GM12801 (cell line): ENCODE results near the gene SHMT2.

Source experiments
- CTCF ChIP-seq: IDR thresholded peaks from one replicate; pipeline ENCODE4 v1.5.1; 2011; ENCODE audit warnings: control low read depth; ENCODE audit not compliant: insufficient read length; ENCODE audit errors: extremely low read depth

The SHMT2 gene

DNA sequence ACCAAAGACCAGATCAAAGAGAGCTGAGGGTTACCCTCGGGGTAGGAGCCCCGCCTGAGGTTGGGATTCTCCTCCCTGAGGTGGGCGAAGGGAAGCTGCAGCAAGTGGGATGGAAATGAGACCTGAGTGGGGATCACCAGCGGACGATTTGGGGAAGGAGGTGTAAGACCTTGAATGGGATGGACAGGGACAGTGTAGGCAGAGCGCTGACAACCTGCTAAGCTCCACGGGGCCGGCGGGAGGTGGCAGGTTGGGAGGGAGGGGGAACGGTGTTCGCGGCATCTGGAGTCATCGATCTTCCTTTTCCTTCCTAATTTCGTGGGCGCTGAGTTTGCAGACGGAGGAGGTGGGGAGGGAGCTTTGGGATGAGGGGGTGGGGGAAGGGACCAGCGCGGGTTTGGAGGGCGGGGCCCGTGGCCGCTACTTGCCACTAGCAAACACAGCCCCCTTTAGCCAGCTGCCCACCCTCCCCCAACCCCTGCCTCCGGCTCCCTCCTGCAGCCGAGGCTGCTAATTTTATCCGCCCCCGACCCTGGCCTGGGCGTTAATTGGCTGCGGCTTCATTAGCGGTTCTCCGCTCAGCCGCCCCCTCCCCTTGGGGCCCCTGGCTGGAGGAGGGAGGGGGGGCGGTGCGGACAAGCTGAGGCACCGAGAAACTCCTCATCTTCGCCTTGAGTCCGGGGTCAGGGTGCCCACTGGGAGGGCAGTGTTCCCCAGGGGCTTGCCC is 2.8 kb upstream of the SHMT2 start:
- TF ChIP-seq CTCF: no peak

DNA sequence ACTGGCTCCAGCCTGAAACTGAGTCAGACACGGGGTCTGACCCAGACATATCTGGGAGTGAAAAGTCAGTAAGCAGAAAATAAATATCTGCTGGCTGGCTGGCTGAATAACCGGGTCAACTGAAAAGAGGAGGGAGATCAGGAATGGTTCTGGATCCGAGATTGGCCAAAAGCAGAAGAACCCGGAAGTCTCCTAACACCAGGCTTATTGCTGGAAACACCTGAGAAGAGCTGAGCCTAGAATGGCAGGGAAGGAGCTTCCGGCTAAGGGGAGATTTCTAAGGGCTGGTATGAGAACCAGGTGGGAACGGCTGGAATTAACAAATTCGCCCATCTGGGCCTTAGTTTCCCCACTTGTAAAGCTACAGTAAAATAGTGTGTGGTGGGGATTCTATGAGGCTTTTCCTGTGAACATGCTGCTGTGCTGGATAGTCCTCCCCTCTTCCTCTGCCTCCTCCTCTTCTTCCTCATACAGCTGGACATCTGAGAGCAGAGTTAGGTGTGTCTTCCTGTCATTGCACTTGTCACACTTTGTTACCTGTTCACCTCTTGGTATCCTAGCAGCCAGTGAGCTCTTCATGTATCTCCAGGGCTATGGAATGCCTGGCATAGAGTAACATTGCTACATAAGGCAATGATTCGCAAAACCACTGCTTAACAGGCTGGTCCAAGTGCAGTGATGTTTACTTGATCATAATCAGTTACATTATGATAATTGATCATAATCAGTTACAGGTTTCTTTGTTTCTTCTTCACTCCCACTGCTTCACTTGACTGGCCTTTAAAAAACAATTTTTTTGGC is 2.0 kb upstream of the SHMT2 start:
- no peak for TF ChIP-seq CTCF

- no peak for TF ChIP-seq CTCF
Measured at GRCh38 chr12:57229046-57229633, 371 bp upstream of the SHMT2 start.

DNA sequence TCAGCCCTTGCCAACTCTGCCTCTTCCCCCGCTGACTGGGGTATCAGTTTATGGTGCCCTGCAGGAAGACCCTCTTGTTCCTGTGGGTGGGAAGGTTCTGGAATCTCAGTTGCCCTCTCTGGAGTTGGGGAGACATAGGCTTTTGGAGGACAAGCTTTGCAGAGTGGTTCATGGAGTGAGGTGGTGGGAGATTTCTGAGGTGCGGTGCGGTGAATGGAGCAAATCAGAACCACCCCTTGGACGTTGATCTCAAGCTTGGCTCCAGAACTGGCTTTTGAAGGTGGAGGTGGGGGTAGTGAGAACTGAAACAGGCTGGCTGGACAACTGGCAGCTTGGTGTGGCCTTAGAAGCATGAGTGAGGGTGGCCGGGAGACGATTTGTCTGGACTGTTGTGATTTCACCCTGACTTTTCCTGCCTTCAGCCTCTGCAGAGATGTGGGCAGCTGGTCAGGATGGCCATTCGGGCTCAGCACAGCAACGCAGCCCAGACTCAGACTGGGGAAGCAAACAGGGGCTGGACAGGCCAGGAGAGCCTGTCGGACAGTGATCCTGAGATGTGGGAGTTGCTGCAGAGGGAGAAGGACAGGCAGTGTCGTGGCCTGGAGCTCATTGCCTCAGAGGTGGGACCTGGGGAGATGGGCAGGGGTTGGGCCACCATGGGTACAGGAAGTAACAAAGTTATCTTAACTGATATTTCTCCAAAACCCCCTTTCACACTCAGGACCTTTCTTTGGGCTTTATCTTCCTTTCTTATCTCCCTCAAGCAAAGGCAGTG is 1.1 kb downstream of the SHMT2 start:
- TF ChIP-seq CTCF: no peak

GRCh38 chr12:57231276-57232021 is 1.9 kb downstream of the SHMT2 start:
- TF ChIP-seq CTCF: no peak

DNA sequence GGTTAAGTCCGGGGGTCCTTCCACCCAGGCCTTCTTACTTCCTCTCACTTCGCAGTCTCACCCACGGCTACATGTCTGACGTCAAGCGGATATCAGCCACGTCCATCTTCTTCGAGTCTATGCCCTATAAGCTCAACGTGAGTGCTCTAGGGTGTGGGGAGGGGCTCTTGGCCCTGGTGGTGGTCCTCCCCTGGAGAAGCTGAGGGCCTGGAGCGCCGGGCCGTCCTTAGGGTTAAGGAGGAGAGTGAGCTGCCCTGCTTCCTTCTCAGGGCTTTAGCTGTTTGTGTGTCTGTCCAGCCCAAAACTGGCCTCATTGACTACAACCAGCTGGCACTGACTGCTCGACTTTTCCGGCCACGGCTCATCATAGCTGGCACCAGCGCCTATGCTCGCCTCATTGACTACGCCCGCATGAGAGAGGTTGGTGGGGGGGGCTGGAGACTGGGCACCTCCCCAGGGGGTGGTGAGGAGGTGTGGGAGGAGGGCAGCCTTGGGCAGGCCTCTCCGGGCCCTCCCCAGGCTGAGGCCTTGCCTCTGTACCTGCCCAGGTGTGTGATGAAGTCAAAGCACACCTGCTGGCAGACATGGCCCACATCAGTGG is 2.7 kb downstream of the SHMT2 start:
- TF ChIP-seq CTCF: no peak
